Measurements from ENCODE around the gene MEX3B. TPM values are rescaled to one million over a fixed set of nuclear protein-coding genes. Genes with fewer than 3 reads are reported as not detected.
A peak's percentile ranks its signal among the peaks of the same experiment; 100 is the strongest.
"Not testable (repeated sequence)": the region's sequence is repeated elsewhere in the genome, so short reads cannot be mapped to it uniquely, and the experiment has no call there.

MEX3B gene
- total RNA-seq, 1 donor from 2014 or later, result 0.43 TPM

- no peak for ATAC-seq
- DNase-seq (ENCODE audit: low spot score), result no peak
Measured at GRCh38 chr15:82051664-82052063, 5.8 kb upstream of the MEX3B start.

GRCh38 chr15:82048811-82049210 is 3.0 kb upstream of the MEX3B start:
- no peak for DNase-seq (ENCODE audit: low spot score)
- no peak for ATAC-seq

GRCh38 chr15:82047453-82048400 is 1.9 kb upstream of the MEX3B start:
- ATAC-seq (no peak), DNase-seq (ENCODE audit: low spot score) (no peak)

GRCh38 chr15:82046666-82047452 is 1.0 kb upstream of the MEX3B start:
- ATAC-seq (peak; percentile 87), DNase-seq (ENCODE audit: low spot score) (peak; percentile 85)

GRCh38 chr15:82045179-82045891 is 483 bp downstream of the MEX3B start:
- peak; percentile 47 for DNase-seq (ENCODE audit: low spot score)
- ATAC-seq, result peak; percentile 31

GRCh38 chr15:82044373-82045178 is 1.2 kb downstream of the MEX3B start:
- ATAC-seq (no peak), DNase-seq (ENCODE audit: low spot score) (no peak)

- no peak for DNase-seq (ENCODE audit: low spot score)
- no peak for ATAC-seq
Measured at GRCh38 chr15:82043796-82044372, 1.9 kb downstream of the MEX3B start.

GRCh38 chr15:82043130-82043673 is 2.6 kb downstream of the MEX3B start:
- DNase-seq (ENCODE audit: low spot score) (no peak), ATAC-seq (no peak)

- ATAC-seq (peak; percentile 67), DNase-seq (ENCODE audit: low spot score) (peak; percentile 49)
Measured at GRCh38 chr15:82040862-82041261, 5.0 kb downstream of the MEX3B start.

- ATAC-seq (no peak), DNase-seq (ENCODE audit: low spot score) (no peak)
Measured at GRCh38 chr15:82040390-82040789, 5.4 kb downstream of the MEX3B start.

- no peak for DNase-seq (ENCODE audit: low spot score)
- ATAC-seq, result no peak
Measured at GRCh38 chr15:82039871-82040270, 5.9 kb downstream of the MEX3B start.

GRCh38 chr15:82036461-82036860 is 9.4 kb downstream of the MEX3B start:
- DNase-seq (ENCODE audit: low spot score) (no peak), ATAC-seq (no peak)

- ATAC-seq (no peak), DNase-seq (ENCODE audit: low spot score) (no peak)
Measured at GRCh38 chr15:82031871-82032270, 13.9 kb downstream of the MEX3B start.

GRCh38 chr15:82030176-82030575 is 15.6 kb downstream of the MEX3B start:
- DNase-seq (ENCODE audit: low spot score) (no peak), ATAC-seq (no peak)

GRCh38 chr15:82028163-82028562 is 17.7 kb downstream of the MEX3B start:
- not testable (repeated sequence) for ATAC-seq; DNase-seq (ENCODE audit: low spot score)

GRCh38 chr15:82021992-82022391 is 23.8 kb downstream of the MEX3B start:
- no peak for ATAC-seq
- no peak for DNase-seq (ENCODE audit: low spot score)

GRCh38 chr15:82020625-82021394 is 25.0 kb downstream of the MEX3B start:
- DNase-seq (ENCODE audit: low spot score) (no peak), ATAC-seq (no peak)

- ATAC-seq (no peak), DNase-seq (ENCODE audit: low spot score) (no peak)
Measured at GRCh38 chr15:82018201-82018600, 27.6 kb downstream of the MEX3B start.

GRCh38 chr15:82017656-82018055 is 28.2 kb downstream of the MEX3B start:
- DNase-seq (ENCODE audit: low spot score), result no peak

More at GRCh38 chr15:82017656-82018055, 28.2 kb downstream of the MEX3B start:
- ATAC-seq, result no peak

All from left lobe of liver (tissue), 2 donors.